Measurements from ENCODE around the gene RNF182. TPM values are rescaled to one million over a fixed set of nuclear protein-coding genes. Genes with fewer than 3 reads are reported as not detected.

RNF182 gene
- total and polyA plus RNA-seq, 10 of the 15 experiments (the other 5 are each of a cell fraction or from before 2014, with no cell fraction given): not detected

GRCh38 chr6:14025160-14025559 lies 100.4 kb downstream of the RNF182 start (continued):
- no peak for TF ChIP-seq CEBPZ (IDR thresholded peaks at IDR 0.05; ENCODE audit: low read depth, low read length)
- no peak for TF ChIP-seq NRF1 (conservative IDR thresholded peaks at IDR 0.05; ENCODE audit: low read depth, low read length)
- TF ChIP-seq CREB1 (IDR thresholded peaks at IDR 0.05; ENCODE audit: low read depth): peak; percentile 58
- TF ChIP-seq ZBTB11 (CRISPR knock-in tag; IDR thresholded peaks at IDR 0.05): no peak
- no peak for TF ChIP-seq SIN3A (IDR thresholded peaks at IDR 0.05; ENCODE audit: low read depth, low read length)
- no peak for TF ChIP-seq POU2F2 (IDR thresholded peaks at IDR 0.05; ENCODE audit: borderline replicate concordance, low read depth, low read length)
- 0 out of 2 replicates have a peak, but pooled peaks have one; percentile 24 for TF ChIP-seq CREM (IDR thresholded peaks at IDR 0.05; ENCODE audit: low read depth)
- no peak for TF ChIP-seq EZH2 (IDR thresholded peaks at IDR 0.05; ENCODE audit: borderline replicate concordance, control insufficient read depth, low read depth, low read length)
- TF ChIP-seq MTA3 (IDR thresholded peaks at IDR 0.05; ENCODE audit: borderline replicate concordance, low read length): no peak
- TF ChIP-seq HDAC6 (IDR thresholded peaks at IDR 0.05; ENCODE audit: unreplicated experiment): no peak
- no peak for TF ChIP-seq ZNF687 (IDR thresholded peaks at IDR 0.05)
- no peak for TF ChIP-seq BCL3 (IDR thresholded peaks at IDR 0.05; ENCODE audit: borderline replicate concordance, insufficient read depth, low read depth, low read length, poor library complexity, severe bottlenecking)
- peak; percentile 40; the same call in 1 of the 2 replicates for TF ChIP-seq ATF7 (IDR thresholded peaks at IDR 0.05; ENCODE audit: low read depth)
- no peak for TF ChIP-seq MLLT1 (IDR thresholded peaks at IDR 0.05)
- no peak for TF ChIP-seq RAD51 (IDR thresholded peaks at IDR 0.05)
- no peak for TF ChIP-seq NR2C1 (IDR thresholded peaks at IDR 0.05)
- TF ChIP-seq NFIC (IDR thresholded peaks at IDR 0.05; ENCODE audit: low read depth, low read length): no peak
